Body of pancreas (tissue), 4 donors: ENCODE data around the gene PANK3.

ENCODE experiments used
- POLR2A ChIP-seq, 3 donors: fragments of 450-650 bp; IDR thresholded peaks; one replicate each; pipeline ENCODE4 v1.6.1; 2016; ENCODE audit warnings: antibody characterized with exemption in 3 of 3, mild to moderate bottlenecking in 2 of 3
- TF ChIP-seq, protein P1 (sequence below), 7 experiments: fragments of 450-650 bp in 4 of 7; fragments of 200-600 bp in 3 of 7; sonication (generic) in 3 of 7; IDR thresholded peaks; one replicate each; pipeline ENCODE4 v1.5.1; 2016 to 2019; ENCODE audit warnings: antibody characterized with exemption in 7 of 7

DNA sequence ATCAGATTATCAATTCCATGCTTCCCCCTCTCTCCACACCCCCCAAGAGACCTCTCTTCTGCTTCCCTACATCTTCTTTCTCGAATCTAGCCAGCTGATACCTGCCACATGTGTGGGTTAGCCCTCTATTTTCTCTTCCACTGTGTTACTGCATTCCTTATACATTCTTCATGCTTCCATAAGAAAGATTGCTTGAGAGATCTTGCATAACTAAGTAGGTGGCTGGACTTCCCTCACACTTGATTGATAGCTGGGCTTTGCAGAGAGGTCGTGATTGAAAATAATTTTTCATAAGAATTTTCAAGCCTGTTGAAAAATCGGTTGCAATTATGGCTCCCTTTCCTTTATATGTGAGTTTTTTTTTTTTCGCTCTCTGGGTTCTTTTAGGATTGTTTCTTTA, 33.0 kb upstream of the PANK3 start:
- TF ChIP-seq, protein P1, sequence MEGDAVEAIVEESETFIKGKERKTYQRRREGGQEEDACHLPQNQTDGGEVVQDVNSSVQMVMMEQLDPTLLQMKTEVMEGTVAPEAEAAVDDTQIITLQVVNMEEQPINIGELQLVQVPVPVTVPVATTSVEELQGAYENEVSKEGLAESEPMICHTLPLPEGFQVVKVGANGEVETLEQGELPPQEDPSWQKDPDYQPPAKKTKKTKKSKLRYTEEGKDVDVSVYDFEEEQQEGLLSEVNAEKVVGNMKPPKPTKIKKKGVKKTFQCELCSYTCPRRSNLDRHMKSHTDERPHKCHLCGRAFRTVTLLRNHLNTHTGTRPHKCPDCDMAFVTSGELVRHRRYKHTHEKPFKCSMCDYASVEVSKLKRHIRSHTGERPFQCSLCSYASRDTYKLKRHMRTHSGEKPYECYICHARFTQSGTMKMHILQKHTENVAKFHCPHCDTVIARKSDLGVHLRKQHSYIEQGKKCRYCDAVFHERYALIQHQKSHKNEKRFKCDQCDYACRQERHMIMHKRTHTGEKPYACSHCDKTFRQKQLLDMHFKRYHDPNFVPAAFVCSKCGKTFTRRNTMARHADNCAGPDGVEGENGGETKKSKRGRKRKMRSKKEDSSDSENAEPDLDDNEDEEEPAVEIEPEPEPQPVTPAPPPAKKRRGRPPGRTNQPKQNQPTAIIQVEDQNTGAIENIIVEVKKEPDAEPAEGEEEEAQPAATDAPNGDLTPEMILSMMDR (IDR thresholded peaks at IDR 0.05) = no peak
- TF ChIP-seq POLR2A (IDR thresholded peaks at IDR 0.05) = no peak
